Parathyroid adenoma (tissue), 2 donors: ENCODE measurements around the gene NDUFC2.

Source experiments
- H2AFZ ChIP-seq: fragments of 300-600 bp; sonication (generic); one replicate; pipeline ENCODE4 v1.7.0; 2017; ENCODE audit warnings: antibody characterized with exemption, mild to moderate bottlenecking
- H3K27ac ChIP-seq: fragments of 300-600 bp; sonication (generic); one replicate; pipeline ENCODE4 v1.7.0; 2017
- H3K27me3 ChIP-seq: fragments of 300-600 bp; sonication (generic); one replicate; pipeline ENCODE4 v1.7.0; 2017; ENCODE audit warnings: low read length; ENCODE audit not compliant: control insufficient read depth, insufficient read depth
- H3K36me3 ChIP-seq: fragments of 300-600 bp; sonication (generic); one replicate; pipeline ENCODE4 v1.7.0; 2017; ENCODE audit warnings: low read length; ENCODE audit not compliant: control insufficient read depth, insufficient read depth
- H3K4me1 ChIP-seq: fragments of 300-600 bp; sonication (generic); one replicate; pipeline ENCODE4 v1.7.0; 2017; ENCODE audit warnings: control low read depth
- H3K4me2 ChIP-seq: fragments of 300-600 bp; sonication (generic); one replicate; pipeline ENCODE4 v1.7.0; 2017; ENCODE audit warnings: low read length
- H3K4me3 ChIP-seq: fragments of 300-600 bp; sonication (generic); one replicate; pipeline ENCODE4 v1.7.0; 2017; ENCODE audit warnings: low read depth, low read length
- H3K79me2 ChIP-seq: fragments of 300-600 bp; sonication (generic); one replicate; pipeline ENCODE4 v1.7.0; 2017; ENCODE audit warnings: control low read depth
- H3K9ac ChIP-seq: fragments of 300-600 bp; sonication (generic); one replicate; pipeline ENCODE4 v1.7.0; 2017; ENCODE audit warnings: mild to moderate bottlenecking
- H3K9me3 ChIP-seq: fragments of 300-600 bp; sonication (generic); one replicate; pipeline ENCODE4 v1.7.0; 2017; ENCODE audit warnings: low read length; ENCODE audit not compliant: control insufficient read depth
- CTCF ChIP-seq: fragments of 300-600 bp; sonication (generic); IDR thresholded peaks from one replicate; pipeline ENCODE4 v1.7.0; 2017; ENCODE audit warnings: antibody characterized with exemption, mild to moderate bottlenecking
- donor health status: primary hyperparathyroidism.

NDUFC2 gene

DNA sequence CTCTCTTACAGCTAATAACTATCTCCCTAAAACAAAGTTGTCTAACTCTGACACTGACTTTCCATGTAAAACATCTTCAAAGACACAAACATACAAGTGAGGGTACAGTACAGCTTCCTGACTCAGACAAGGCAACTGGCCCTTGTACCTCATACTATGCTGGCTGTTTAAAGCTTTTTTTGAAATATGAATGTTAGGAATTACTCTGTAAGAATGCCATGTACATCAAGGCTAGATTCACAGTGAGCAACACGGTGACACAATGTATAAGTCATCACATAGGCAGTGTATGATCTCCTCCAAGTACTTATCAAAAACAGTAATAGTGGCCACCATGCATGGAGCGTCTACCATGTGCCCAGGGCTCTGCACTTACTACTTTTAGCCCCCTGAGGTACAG is 31.2 kb upstream of the NDUFC2 start:
- Histone ChIP-seq H3K27me3 (no peaks in the 10 kb centered on the region), H3K9ac (no peak overlapping the region), H3K27ac (no peak overlapping the region), H3K4me2 (no peak overlapping the region), H3K4me3 (no peak overlapping the region), H3K4me1 (no peaks in the 10 kb centered on the region), H2AFZ (no peak overlapping the region), H3K9me3 (no peaks in the 10 kb centered on the region), H3K79me2 (no peaks in the 10 kb centered on the region), H3K36me3 (no peaks in the 10 kb centered on the region)
- TF ChIP-seq CTCF: no peak

- no peaks in the 10 kb centered on the region for H3K4me1 ChIP-seq
- no peak overlapping the region for H3K27ac ChIP-seq
- no peak for TF ChIP-seq CTCF
- no peak overlapping the region for H3K4me2 ChIP-seq
- H3K27me3 ChIP-seq: no peaks in the 10 kb centered on the region
- no peak overlapping the region for H3K9ac ChIP-seq
- H3K9me3 ChIP-seq: no peaks in the 10 kb centered on the region
- H3K36me3 ChIP-seq: no peaks in the 10 kb centered on the region
- no peak overlapping the region for H3K4me3 ChIP-seq
- no peaks in the 10 kb centered on the region for H3K79me2 ChIP-seq
- no peak overlapping the region for H2AFZ ChIP-seq
Measured at GRCh38 chr11:78110351-78110750, 30.7 kb upstream of the NDUFC2 start.

GRCh38 chr11:78109081-78110015 is 29.7 kb upstream of the NDUFC2 start:
- no peak for TF ChIP-seq CTCF
- no peaks in the 10 kb centered on the region for H3K79me2 ChIP-seq
- no peaks in the 10 kb centered on the region for H3K4me1 ChIP-seq
- H2AFZ ChIP-seq: no peak overlapping the region
- no peaks in the 10 kb centered on the region for H3K36me3 ChIP-seq
- H3K4me3 ChIP-seq: no peak overlapping the region
- no peaks in the 10 kb centered on the region for H3K27me3 ChIP-seq
- no peak overlapping the region for H3K4me2 ChIP-seq
- no peaks in the 10 kb centered on the region for H3K9me3 ChIP-seq
- H3K9ac ChIP-seq: no peak overlapping the region
- H3K27ac ChIP-seq: no peak overlapping the region

- H3K79me2 ChIP-seq: no peaks in the 10 kb centered on the region
- H3K4me1 ChIP-seq: no peaks in the 10 kb centered on the region
- H3K9me3 ChIP-seq: no peaks in the 10 kb centered on the region
- no peaks in the 10 kb centered on the region for H3K27me3 ChIP-seq
- H3K4me3 ChIP-seq: no peak overlapping the region
- no peak for TF ChIP-seq CTCF
- H3K9ac ChIP-seq: no peak overlapping the region
- H3K4me2 ChIP-seq: no peak overlapping the region
- no peak overlapping the region for H2AFZ ChIP-seq
- no peak overlapping the region for H3K27ac ChIP-seq
- H3K36me3 ChIP-seq: no peaks in the 10 kb centered on the region
Measured at GRCh38 chr11:78100676-78101472, 21.2 kb upstream of the NDUFC2 start.
